HEK293T (cell line): ENCODE results near the gene COL4A3.

ENCODE experiments used
- CTBP1 ChIP-seq: fragments of 450-650 bp; IDR thresholded peaks from 2 replicates; pipeline ENCODE4 v1.6.1; 2016; ENCODE audit warnings: borderline replicate concordance
- FOXA1 ChIP-seq: fragments of 450-650 bp; IDR thresholded peaks from 2 replicates; pipeline ENCODE4 v1.6.1; 2016; ENCODE audit warnings: mild to moderate bottlenecking
- FOXM1 ChIP-seq: fragments of 450-650 bp; IDR thresholded peaks from 2 replicates; pipeline ENCODE4 v1.6.1; 2017; ENCODE audit warnings: mild to moderate bottlenecking, borderline replicate concordance
- HDGF ChIP-seq: fragments of 450-650 bp; IDR thresholded peaks from 2 replicates; pipeline ENCODE4 v1.6.1; 2017; ENCODE audit warnings: antibody characterized with exemption, borderline replicate concordance
- LEF1 ChIP-seq: fragments of 450-650 bp; IDR thresholded peaks from 2 replicates; pipeline ENCODE4 v1.6.1; 2017; ENCODE audit warnings: mild to moderate bottlenecking, borderline replicate concordance
- SP1 ChIP-seq: fragments of 450-650 bp; IDR thresholded peaks from 2 replicates; pipeline ENCODE4 v1.6.1; 2017
- SUZ12 ChIP-seq: fragments of 450-650 bp; IDR thresholded peaks from 2 replicates; pipeline ENCODE4 v1.6.1; 2016; ENCODE audit warnings: mild to moderate bottlenecking
- TARDBP ChIP-seq: fragments of 450-650 bp; IDR thresholded peaks from 2 replicates; pipeline ENCODE4 v1.6.1; 2016
- TF ChIP-seq, protein P1 (sequence below): fragments of 450-650 bp; IDR thresholded peaks from 2 replicates; pipeline ENCODE4 v1.6.1; 2016

GRCh38 chr2:227188292-227188691, 23.9 kb downstream of the COL4A3 start:
- TF ChIP-seq FOXM1 (no peak), FOXA1 (no peak), SUZ12 (no peak), HDGF (no peak), SP1 (no peak), TARDBP (no peak), CTBP1 (no peak), LEF1 (no peak)
- TF ChIP-seq, protein P1, sequence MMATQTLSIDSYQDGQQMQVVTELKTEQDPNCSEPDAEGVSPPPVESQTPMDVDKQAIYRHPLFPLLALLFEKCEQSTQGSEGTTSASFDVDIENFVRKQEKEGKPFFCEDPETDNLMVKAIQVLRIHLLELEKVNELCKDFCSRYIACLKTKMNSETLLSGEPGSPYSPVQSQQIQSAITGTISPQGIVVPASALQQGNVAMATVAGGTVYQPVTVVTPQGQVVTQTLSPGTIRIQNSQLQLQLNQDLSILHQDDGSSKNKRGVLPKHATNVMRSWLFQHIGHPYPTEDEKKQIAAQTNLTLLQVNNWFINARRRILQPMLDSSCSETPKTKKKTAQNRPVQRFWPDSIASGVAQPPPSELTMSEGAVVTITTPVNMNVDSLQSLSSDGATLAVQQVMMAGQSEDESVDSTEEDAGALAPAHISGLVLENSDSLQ = no peak
